Bronchial epithelial cell (primary cell): ENCODE data around the gene CCDC106. TPM values are rescaled to one million over a fixed set of nuclear protein-coding genes. Genes with fewer than 3 reads are reported as not detected.
A peak's percentile ranks its signal among the peaks of the same experiment; 100 is the strongest.

Experiments
- DNase-seq: peaks from one replicate; pipeline ENCODE4 v3.0.0-alpha.2; 2010; ENCODE audit warnings: low read depth
- FAIRE-seq: peaks from 2 replicates; lab custom pipeline; 2011; peaks lifted over from hg19 to GRCh38; lab: Jason Lieb, UNC
- H3K27me3 ChIP-seq: 2 replicates; pipeline ENCODE4 v1.5.1; 2011; ENCODE audit warnings: low read length; ENCODE audit not compliant: control insufficient read depth, insufficient read depth
- H3K36me3 ChIP-seq: 2 replicates; pipeline ENCODE4 v1.5.1; 2011; ENCODE audit warnings: low read length; ENCODE audit not compliant: control insufficient read depth, insufficient read depth
- H3K4me3 ChIP-seq: 2 replicates; pipeline ENCODE4 v1.5.1; 2011; ENCODE audit warnings: mild to moderate bottlenecking, low read depth, low read length, control low read depth
- CTCF ChIP-seq: IDR thresholded peaks from 2 replicates; pipeline ENCODE4 v1.5.1; 2011; ENCODE audit warnings: mild to moderate bottlenecking, moderate library complexity, low read length, control low read depth, inconsistent platforms; ENCODE audit not compliant: insufficient read depth, severe bottlenecking
- total RNA-seq: library from RNA; depleted of rRNA; stranded (reverse); fragments of >200 nt; gene quantifications from 2 replicates; pipeline ENCODE4 v1.2.1, GENCODE V29; 2014

Gene CCDC106
- total RNA-seq, 1 donor from 2014 or later, result 2.9 TPM

GRCh38 chr19:55651236-55651635 is 3.2 kb downstream of the CCDC106 start:
- no peaks in the 10 kb centered on the region for H3K27me3 ChIP-seq
- H3K36me3 ChIP-seq, result no peaks in the 10 kb centered on the region
- no peak for FAIRE-seq
- no peak overlapping the region for H3K4me3 ChIP-seq
- no peak for TF ChIP-seq CTCF
- no peak for DNase-seq

GRCh38 chr19:55652311-55653128 is 4.5 kb downstream of the CCDC106 start:
- peaks cover 1% of the 10 kb centered on the region for H3K36me3 ChIP-seq
- FAIRE-seq (no peak), DNase-seq (no peak)
- H3K4me3 ChIP-seq, result no peak overlapping the region
- H3K27me3 ChIP-seq, result no peaks in the 10 kb centered on the region
- no peak for TF ChIP-seq CTCF

DNA sequence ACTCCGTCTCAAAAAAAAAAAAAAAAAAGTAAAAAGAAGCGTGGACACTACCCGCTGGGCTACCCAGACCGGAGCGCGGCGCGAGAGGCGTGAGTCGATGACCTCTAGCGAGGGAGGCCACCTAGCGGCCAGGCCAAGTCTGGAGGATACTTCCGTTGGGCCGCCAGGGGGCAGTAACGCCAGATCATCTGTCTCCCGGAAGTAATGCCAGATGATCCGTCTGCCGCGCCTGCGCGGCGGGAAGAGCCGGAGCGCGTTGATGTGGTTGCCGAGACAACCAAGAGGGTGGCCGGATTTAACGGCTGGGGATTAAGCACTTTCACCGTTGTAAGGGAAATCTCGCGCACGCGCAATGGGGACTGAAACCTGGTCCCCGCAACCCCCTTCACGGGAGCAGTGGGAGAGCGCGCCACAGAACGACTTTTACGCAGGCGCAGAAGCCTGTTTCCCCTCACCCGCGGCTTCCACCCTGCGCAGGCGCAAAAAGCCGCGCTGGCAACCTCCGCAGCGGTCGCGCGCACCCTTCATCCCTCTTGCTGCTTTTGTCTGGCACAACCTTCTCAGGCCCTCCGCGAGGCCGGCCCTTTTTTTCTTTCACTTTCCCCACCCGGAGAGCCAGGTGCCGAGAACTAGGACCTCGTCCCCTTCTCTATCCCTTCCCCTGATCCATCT is 5.8 kb downstream of the CCDC106 start:
- DNase-seq (peak; percentile 95), FAIRE-seq (no peak)
- TF ChIP-seq CTCF, result peak; percentile 100
- peak overlapping the region; percentile 97 for H3K4me3 ChIP-seq
- H3K36me3 ChIP-seq, result peaks cover 4% of the 10 kb centered on the region
- H3K27me3 ChIP-seq, result no peaks in the 10 kb centered on the region

DNA sequence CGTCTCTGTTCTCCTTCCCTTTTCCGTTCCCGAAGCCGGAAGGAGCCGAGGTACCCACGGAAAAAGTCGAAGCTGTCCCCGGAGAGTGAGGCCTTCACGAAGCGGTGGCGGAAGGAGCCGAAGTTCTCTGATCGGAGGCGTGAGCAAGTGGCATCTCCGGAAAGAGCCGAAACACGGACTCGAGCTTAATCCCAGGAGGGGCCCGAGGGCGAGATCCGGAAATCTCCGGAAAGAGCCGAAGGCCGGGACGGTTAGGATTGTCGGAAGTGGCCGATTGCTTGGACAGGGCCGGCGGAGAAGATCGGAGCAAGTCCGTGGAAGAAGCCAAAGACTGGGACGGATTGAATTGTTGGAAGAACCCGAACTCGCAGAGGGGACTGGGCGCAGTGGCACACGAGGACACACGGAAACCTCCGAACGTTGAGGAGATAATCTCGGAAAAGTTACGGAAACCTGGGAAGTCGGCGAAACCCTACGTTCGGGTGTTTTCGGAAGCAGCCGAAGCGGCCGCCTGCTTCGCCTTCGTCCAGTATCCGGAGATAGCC is 6.4 kb downstream of the CCDC106 start:
- FAIRE-seq, result peak; percentile 88

More for the DNA sequence above, 6.4 kb downstream of the CCDC106 start:
- Histone ChIP-seq H3K36me3 (peaks cover 8% of the 10 kb centered on the region), H3K27me3 (no peaks in the 10 kb centered on the region), H3K4me3 (peak overlapping the region; percentile 97)
- TF ChIP-seq CTCF, result no peak
- peak; percentile 96 for DNase-seq
